Panc1 (cell line): ENCODE measurements around the gene FAM168B. TPM values are rescaled to one million over a fixed set of nuclear protein-coding genes. Genes with fewer than 3 reads are reported as not detected.

ENCODE experiments used
- ATAC-seq: fragments of 200-7000 bp; cut with Tn5 transposase; 2 replicates; pipeline ENCODE4 v1.9.1; 2020; ENCODE audit warnings: mild to moderate bottlenecking, moderate library complexity
- BruUV-seq: library from RNA; stranded (reverse); fragments of 400-500 nt; replicated peaks from 2 replicates; lab custom pipeline; 2021; lab: Mats Ljungman, UMichigan
- CTCF ChIA-PET: fragments of 300-600 bp; sonication (Branson Sonifier 250); formaldehyde crosslinking; loops from one replicate; lab custom pipeline; 2022; ENCODE audit warnings: antibody characterized with exemption; lab: Charles Lee
- POLR2A ChIA-PET: fragments of 300-600 bp; sonication (Branson Sonifier 250); formaldehyde crosslinking; loops from one replicate; lab custom pipeline; 2022; ENCODE audit warnings: antibody characterized with exemption; lab: Charles Lee
- DNase-seq: peaks from one replicate; pipeline ENCODE4 v3.0.0-alpha.2; 2010; ENCODE audit warnings: low read depth, low spot score
- H3K27ac ChIP-seq: 2 replicates; pipeline ENCODE4 v1.5.1; 2011; ENCODE audit warnings: mild to moderate bottlenecking, low read length, inconsistent platforms
- H3K27me3 ChIP-seq: fragments of 200-500 bp; sonication (Bioruptor generic); 2 replicates; pipeline ENCODE4 v1.6.0; 2014; ENCODE audit warnings: low read length, inconsistent platforms; ENCODE audit not compliant: control insufficient read depth, insufficient read depth
- H3K36me3 ChIP-seq: fragments of 200-500 bp; sonication (Bioruptor generic); 2 replicates; pipeline ENCODE4 v1.5.1; 2014; ENCODE audit warnings: inconsistent platforms, mild to moderate bottlenecking, low read length, moderate library complexity; ENCODE audit not compliant: control insufficient read depth, insufficient read depth
- H3K4me1 ChIP-seq: 2 replicates; pipeline ENCODE4 v1.5.1; 2011; ENCODE audit warnings: inconsistent platforms, mild to moderate bottlenecking, low read length, moderate library complexity; ENCODE audit not compliant: control insufficient read depth, insufficient read depth
- H3K4me3 ChIP-seq, 2 experiments: 2 replicates each; pipeline ENCODE4 v1.5.1; 2011 to 2012; ENCODE audit warnings: low read depth in 2 of 2, low read length in 2 of 2, mild to moderate bottlenecking in 2 of 2, inconsistent platforms in 1 of 2, moderate library complexity in 1 of 2
- H3K9me3 ChIP-seq: fragments of 200-500 bp; sonication (Bioruptor generic); 2 replicates; pipeline ENCODE4 v1.5.1; 2014; ENCODE audit warnings: low read depth, mild to moderate bottlenecking, inconsistent platforms, low read length, moderate library complexity; ENCODE audit not compliant: control insufficient read depth, insufficient read depth
- CTCF ChIP-seq: fragments of 450-650 bp; IDR thresholded peaks from 2 replicates; pipeline ENCODE4 v1.5.1; 2017; ENCODE audit warnings: mild to moderate bottlenecking
- POLR2AphosphoS5 ChIP-seq: IDR thresholded peaks from 2 replicates; pipeline ENCODE4 v1.6.1; 2012; ENCODE audit warnings: mild to moderate bottlenecking, low read depth, low read length, moderate library complexity
- REST ChIP-seq, 2 experiments: IDR thresholded peaks; 2 replicates each; pipeline ENCODE4 v1.6.1; 2011 to 2012; ENCODE audit warnings: low read depth in 2 of 2, control low read depth in 1 of 2, low read length in 1 of 2, mild to moderate bottlenecking in 1 of 2, moderate library complexity in 1 of 2; ENCODE audit not compliant: insufficient read depth in 1 of 2
- SIN3A ChIP-seq: IDR thresholded peaks from 2 replicates; pipeline ENCODE4 v1.6.1; 2012; ENCODE audit warnings: low read depth, mild to moderate bottlenecking, low read length, moderate library complexity, borderline replicate concordance; ENCODE audit not compliant: insufficient read depth
- TCF7L2 ChIP-seq: IDR thresholded peaks from 2 replicates; pipeline ENCODE4 v1.6.1; 2011; ENCODE audit warnings: mild to moderate bottlenecking, low read depth, low read length, inconsistent platforms
- in situ Hi-C: cut with HindIII; loops from 2 replicates; pipeline ENCODE4 v1.10.0; 2016; ENCODE audit warnings: low sequenced_read_pairs, low pct_unique_long_range_greater_than_20kb
- intact Hi-C: fragments of 100-400 bp; cut with micrococcal nuclease; formaldehyde crosslinking; loops from one replicate; pipeline ENCODE4 v1.10.0; 2022; ENCODE audit not compliant: unreplicated experiment
- total RNA-seq: library from RNA; stranded (reverse); gene quantifications from one replicate; pipeline ENCODE4 v1.2.1, GENCODE V29; 2021; ENCODE audit not compliant: unreplicated experiment

Gene FAM168B
- total RNA-seq, 1 experiment from 2014 or later: 137 TPM

- no peak for ATAC-seq
- intact Hi-C loops: no loop called here
- no peaks in the 10 kb centered on the region for H3K4me1 ChIP-seq
- no TSS peak for BruUV-seq
- DNase-seq: no peak
- no peak overlapping the region for H3K4me3 ChIP-seq
- no peaks in the 10 kb centered on the region for H3K9me3 ChIP-seq
- peaks cover 4% of the 10 kb centered on the region; the same call in 1 of the 2 replicates for H3K36me3 ChIP-seq
- ChIA-PET POLR2A (no interaction called here), CTCF (no interaction called here)
- TF ChIP-seq REST (IDR thresholded peaks at IDR 0.05; ENCODE audit: insufficient read depth in 1 of 2, low read depth in 2 of 2, low read length in 1 of 2) (no peak), POLR2AphosphoS5 (no peak), CTCF (no peak), SIN3A (no peak), TCF7L2 (no peak)
- no peak overlapping the region for H3K27ac ChIP-seq
- H3K27me3 ChIP-seq: no peaks in the 10 kb centered on the region
- in situ Hi-C loops: no loop called here
Measured at GRCh38 chr2:131064589-131065512, 28.4 kb downstream of the FAM168B start.

GRCh38 chr2:131063501-131064283, 29.6 kb downstream of the FAM168B start:
- ATAC-seq (no peak), DNase-seq (no peak)
- Histone ChIP-seq H3K4me1 (no peaks in the 10 kb centered on the region), H3K36me3 (peaks cover 9% of the 10 kb centered on the region; the same call in 1 of the 2 replicates), H3K9me3 (no peaks in the 10 kb centered on the region), H3K4me3 (no peak overlapping the region), H3K27ac (no peak overlapping the region), H3K27me3 (no peaks in the 10 kb centered on the region)
- ChIA-PET CTCF (no interaction called here), POLR2A (no interaction called here)
- in situ Hi-C loops: no loop called here
- no TSS peak for BruUV-seq
- intact Hi-C loops: no loop called here
- TF ChIP-seq CTCF: no peak
- TF ChIP-seq POLR2AphosphoS5: no peak
- TF ChIP-seq REST (IDR thresholded peaks at IDR 0.05; ENCODE audit: insufficient read depth in 1 of 2, low read depth in 2 of 2, low read length in 1 of 2): no peak
